ENCODE results near the gene STEAP1. TPM values are rescaled to one million over a fixed set of nuclear protein-coding genes. Genes with fewer than 3 reads are reported as not detected.
"Not testable (repeated sequence)": the region's sequence is repeated elsewhere in the genome, so short reads cannot be mapped to it uniquely, and the experiment has no call there.

The STEAP1 gene
- total and polyA plus RNA-seq, 4 donors: 7.8 to 41.1 (median 32.6) TPM

DNA sequence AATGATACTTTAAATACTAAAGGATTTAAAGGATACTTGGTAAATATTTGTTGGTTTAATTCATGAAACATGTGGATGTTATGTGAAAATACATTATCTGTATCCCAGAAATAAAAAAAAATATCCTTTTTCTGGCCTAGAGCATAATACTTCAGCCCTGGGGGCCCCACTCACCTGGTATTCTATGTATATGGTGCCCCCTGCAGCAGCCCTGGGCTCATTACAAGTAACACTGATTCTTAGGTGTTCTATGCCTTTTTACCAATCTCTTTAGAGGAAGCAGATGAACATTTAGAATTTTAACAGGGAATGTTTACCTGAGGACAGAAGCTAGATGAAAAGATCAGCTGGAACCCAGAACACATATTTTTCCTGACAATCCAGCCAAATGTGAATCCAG is 4.8 kb upstream of the STEAP1 start:
- ATAC-seq (ENCODE audit: low FRiP score); H3K9me3 ChIP-seq (ENCODE audit: control insufficient read depth, low read length); H3K36me3 ChIP-seq (ENCODE audit: control insufficient read depth in 1 of 2, insufficient read depth in 2 of 2, low read length in 1 of 2); intact Hi-C loops (cut with DNase I); H3K27ac ChIP-seq (ENCODE audit: low read depth in 1 of 2, low read length in 2 of 2); H3K4me3 ChIP-seq (ENCODE audit: low read length in 2 of 2); H3K27me3 ChIP-seq (ENCODE audit: control insufficient read depth in 1 of 2, insufficient read depth in 2 of 2, low read length in 1 of 2); H3K4me1 ChIP-seq (ENCODE audit: control insufficient read depth in 1 of 2, insufficient read depth in 2 of 2, low read length in 2 of 2); DNase-seq: not testable (repeated sequence)

DNA sequence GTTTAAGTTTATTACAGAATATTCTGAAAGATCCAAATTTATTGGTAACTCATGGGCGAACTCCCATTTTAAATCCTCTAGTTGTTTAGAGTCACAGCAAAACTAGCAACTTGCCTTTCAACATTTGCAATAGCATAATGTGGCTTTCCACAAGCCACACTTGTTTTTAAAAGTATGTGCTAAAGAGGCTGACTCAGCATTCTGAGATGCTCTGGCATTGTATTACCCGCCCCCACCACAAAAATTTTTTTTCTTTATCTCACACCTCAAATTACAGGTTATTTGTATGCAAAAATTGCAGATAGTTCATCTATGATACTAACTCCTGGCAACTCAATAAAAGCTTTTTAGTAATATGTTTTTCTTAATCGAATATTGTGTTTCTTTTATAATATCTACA is 2.4 kb upstream of the STEAP1 start:
- H3K27me3 ChIP-seq (ENCODE audit: control insufficient read depth in 1 of 2, insufficient read depth in 2 of 2, low read length in 1 of 2); H3K9me3 ChIP-seq (ENCODE audit: control insufficient read depth, low read length); ATAC-seq (ENCODE audit: low FRiP score); H3K4me3 ChIP-seq (ENCODE audit: low read length in 2 of 2); H3K27ac ChIP-seq (ENCODE audit: low read depth in 1 of 2, low read length in 2 of 2); H3K36me3 ChIP-seq (ENCODE audit: control insufficient read depth in 1 of 2, insufficient read depth in 2 of 2, low read length in 1 of 2); H3K4me1 ChIP-seq (ENCODE audit: control insufficient read depth in 1 of 2, insufficient read depth in 2 of 2, low read length in 2 of 2); DNase-seq: not testable (repeated sequence)
- 62 to 69% methylated on average over 3 of the region's 3 CpGs for WGBS, 2 donors
- intact Hi-C loops (cut with DNase I): loop anchor here (5.0 kb wide), 4 partner anchors 110 to 275 kb away; partner anchors contain the start of gene GTPBP10 (in 1 of the 2)

DNA sequence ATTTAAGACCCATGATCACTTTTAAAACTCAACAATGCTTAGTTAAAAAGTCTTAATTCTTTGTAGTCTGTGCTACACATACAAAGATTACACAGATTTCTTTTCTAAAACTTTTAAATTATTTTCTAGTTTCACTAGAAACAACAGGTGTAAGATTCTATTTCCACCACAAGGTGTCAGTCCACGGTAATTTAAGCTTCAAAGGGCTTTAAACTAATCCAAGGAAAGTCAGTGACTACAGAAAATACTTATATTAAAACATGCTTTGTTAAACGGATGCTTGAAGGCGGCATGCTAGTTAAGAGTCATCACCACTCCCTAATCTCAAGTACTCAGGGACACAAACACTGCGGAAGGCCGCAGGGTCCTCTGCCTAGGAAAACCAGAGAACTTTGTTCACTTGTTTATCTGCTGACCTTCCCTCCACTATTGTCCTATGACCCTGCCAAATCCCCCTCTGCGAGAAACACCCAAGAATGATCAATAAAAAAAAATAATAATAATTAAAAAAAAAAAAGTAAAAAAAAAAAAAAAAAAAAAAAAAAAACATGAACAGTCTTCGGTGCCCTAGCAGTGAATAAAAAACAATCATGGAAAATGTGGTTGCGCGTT is 1.5 kb upstream of the STEAP1 start:
- H3K9me3 ChIP-seq (ENCODE audit: control insufficient read depth, low read length); ATAC-seq (ENCODE audit: low FRiP score); H3K36me3 ChIP-seq (ENCODE audit: control insufficient read depth in 1 of 2, insufficient read depth in 2 of 2, low read length in 1 of 2); DNase-seq; H3K27me3 ChIP-seq (ENCODE audit: control insufficient read depth in 1 of 2, insufficient read depth in 2 of 2, low read length in 1 of 2); H3K27ac ChIP-seq (ENCODE audit: low read depth in 1 of 2, low read length in 2 of 2); H3K4me3 ChIP-seq (ENCODE audit: low read length in 2 of 2); H3K4me1 ChIP-seq (ENCODE audit: control insufficient read depth in 1 of 2, insufficient read depth in 2 of 2, low read length in 2 of 2): not testable (repeated sequence)
- 26 to 27% methylated on average over 8 to 9 of the region's 9 CpGs for WGBS, 2 donors
- intact Hi-C loops (cut with DNase I): loop anchor here (5.0 kb wide), 4 partner anchors 110 to 275 kb away; partner anchors contain the start of gene GTPBP10 (in 1 of the 2)

DNA sequence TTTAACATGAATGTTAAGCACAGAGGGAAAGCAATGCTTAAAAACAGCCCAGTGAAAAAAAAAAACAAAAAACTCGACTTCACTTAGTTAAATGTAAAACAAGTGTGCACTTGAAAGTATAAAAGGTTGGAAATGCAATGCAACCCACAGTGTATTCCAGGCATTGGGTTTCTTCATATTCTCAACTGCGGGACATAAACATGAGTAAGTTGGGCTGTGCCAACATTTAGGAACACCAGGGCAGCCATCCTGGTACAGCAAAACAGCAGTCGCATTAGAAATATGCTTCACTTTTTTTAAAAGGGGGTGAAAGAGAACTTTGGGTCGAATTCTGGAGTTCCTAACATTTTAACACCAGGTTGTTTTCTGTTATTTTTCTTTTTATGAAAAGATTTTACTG is 937 bp downstream of the STEAP1 start:
- DNase-seq (no peak), ATAC-seq (ENCODE audit: low FRiP score) (no peak)
- H3K4me3 ChIP-seq (ENCODE audit: low read length in 2 of 2): no peak overlapping the region
- no peaks in the 10 kb centered on the region for H3K36me3 ChIP-seq (ENCODE audit: control insufficient read depth in 1 of 2, insufficient read depth in 2 of 2, low read length in 1 of 2)
- no peaks in the 10 kb centered on the region for H3K27me3 ChIP-seq (ENCODE audit: control insufficient read depth in 1 of 2, insufficient read depth in 2 of 2, low read length in 1 of 2)
- no peaks in the 10 kb centered on the region for H3K4me1 ChIP-seq (ENCODE audit: control insufficient read depth in 1 of 2, insufficient read depth in 2 of 2, low read length in 2 of 2)
- WGBS, 2 donors: 70 to 72% methylated on average over 4 of the region's 4 CpGs
- no peaks in the 10 kb centered on the region for H3K9me3 ChIP-seq (ENCODE audit: control insufficient read depth, low read length)
- intact Hi-C loops (cut with DNase I): no loop called here
- H3K27ac ChIP-seq (ENCODE audit: low read depth in 1 of 2, low read length in 2 of 2): no peak overlapping the region

DNA sequence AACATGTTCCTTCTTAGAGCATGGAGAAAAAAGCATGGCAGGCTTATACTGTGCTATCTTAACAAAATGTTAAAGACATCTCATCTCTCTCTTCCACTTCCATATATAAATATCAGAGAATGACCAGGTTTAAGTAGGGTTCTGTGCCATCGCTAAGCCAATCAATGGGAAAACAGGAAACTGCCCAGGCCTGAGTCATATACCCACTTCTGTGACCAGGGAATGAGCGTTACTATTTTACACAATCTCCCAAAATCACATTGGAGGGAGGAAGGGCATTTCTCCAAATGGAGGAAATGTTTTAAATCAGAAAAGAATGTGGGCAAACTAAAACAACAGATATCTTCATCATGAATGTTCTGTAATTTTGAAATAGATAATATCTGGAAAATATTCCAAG is 3.1 kb downstream of the STEAP1 start:
- ATAC-seq (ENCODE audit: low FRiP score); H3K36me3 ChIP-seq (ENCODE audit: control insufficient read depth in 1 of 2, insufficient read depth in 2 of 2, low read length in 1 of 2); H3K27me3 ChIP-seq (ENCODE audit: control insufficient read depth in 1 of 2, insufficient read depth in 2 of 2, low read length in 1 of 2); DNase-seq; H3K9me3 ChIP-seq (ENCODE audit: control insufficient read depth, low read length); H3K4me1 ChIP-seq (ENCODE audit: control insufficient read depth in 1 of 2, insufficient read depth in 2 of 2, low read length in 2 of 2); intact Hi-C loops (cut with DNase I); H3K4me3 ChIP-seq (ENCODE audit: low read length in 2 of 2); H3K27ac ChIP-seq (ENCODE audit: low read depth in 1 of 2, low read length in 2 of 2): not testable (repeated sequence)
- 28 to 45% methylated on average over 2 of the region's 2 CpGs for WGBS, 2 donors

DNA sequence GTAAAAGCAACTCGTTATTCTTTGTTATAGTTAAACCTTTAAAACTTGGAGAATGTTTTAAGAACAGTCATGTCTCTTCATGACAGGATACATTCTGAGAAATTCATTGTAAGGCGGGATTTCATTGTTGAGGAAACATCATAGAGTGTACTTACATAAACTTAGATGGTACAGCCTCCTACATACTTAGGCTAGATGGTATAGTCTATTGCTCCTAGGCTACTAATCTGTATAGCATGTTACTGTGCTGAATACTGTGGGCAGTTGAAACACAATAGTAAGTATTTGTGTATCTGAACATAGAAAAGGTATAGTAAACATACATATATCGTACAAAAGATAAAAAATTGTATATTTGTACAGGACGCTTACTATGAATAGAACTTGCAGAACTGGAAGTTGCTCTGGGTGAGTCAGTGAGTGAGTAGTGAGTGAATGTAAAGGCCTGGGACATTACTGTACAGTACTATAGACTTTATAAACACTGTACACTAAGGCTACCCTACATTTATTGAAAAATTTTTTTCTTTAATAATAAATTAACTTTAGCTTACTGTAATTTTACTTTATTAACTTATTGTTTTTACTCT is 3.6 kb downstream of the STEAP1 start:
- H3K4me3 ChIP-seq (ENCODE audit: low read length in 2 of 2); DNase-seq; ATAC-seq (ENCODE audit: low FRiP score); H3K36me3 ChIP-seq (ENCODE audit: control insufficient read depth in 1 of 2, insufficient read depth in 2 of 2, low read length in 1 of 2); intact Hi-C loops (cut with DNase I); H3K4me1 ChIP-seq (ENCODE audit: control insufficient read depth in 1 of 2, insufficient read depth in 2 of 2, low read length in 2 of 2); H3K9me3 ChIP-seq (ENCODE audit: control insufficient read depth, low read length); H3K27ac ChIP-seq (ENCODE audit: low read depth in 1 of 2, low read length in 2 of 2); H3K27me3 ChIP-seq (ENCODE audit: control insufficient read depth in 1 of 2, insufficient read depth in 2 of 2, low read length in 1 of 2): not testable (repeated sequence)
- WGBS, 2 donors: 59 to 64% methylated on average over 3 of the region's 4 CpGs

DNA sequence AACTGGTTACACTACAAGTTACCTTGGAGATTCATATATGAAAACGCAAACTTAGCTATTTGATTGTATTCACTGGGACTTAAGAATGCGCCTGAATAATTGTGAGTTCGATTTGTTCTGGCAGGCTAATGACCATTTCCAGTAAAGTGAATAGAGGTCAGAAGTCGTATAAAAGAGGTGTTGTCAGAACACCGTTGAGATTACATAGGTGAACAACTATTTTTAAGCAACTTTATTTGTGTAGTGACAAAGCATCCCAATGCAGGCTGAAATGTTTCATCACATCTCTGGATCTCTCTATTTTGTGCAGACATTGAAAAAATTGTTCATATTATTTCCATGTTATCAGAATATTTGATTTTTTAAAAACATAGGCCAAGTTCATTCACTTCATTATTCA is 9.3 kb downstream of the STEAP1 start:
- H3K4me1 ChIP-seq (ENCODE audit: control insufficient read depth in 1 of 2, insufficient read depth in 2 of 2, low read length in 2 of 2): no peaks in the 10 kb centered on the region
- H3K4me3 ChIP-seq (ENCODE audit: low read length in 2 of 2): no peak overlapping the region
- intact Hi-C loops (cut with DNase I): no loop called here
- no peak for DNase-seq
- no peaks in the 10 kb centered on the region for H3K27me3 ChIP-seq (ENCODE audit: control insufficient read depth in 1 of 2, insufficient read depth in 2 of 2, low read length in 1 of 2)
- WGBS, 2 donors: 89 to 92% methylated on average over 5 of the region's 5 CpGs
- H3K27ac ChIP-seq (ENCODE audit: low read depth in 1 of 2, low read length in 2 of 2): no peak overlapping the region
- no peaks in the 10 kb centered on the region for H3K9me3 ChIP-seq (ENCODE audit: control insufficient read depth, low read length)
- H3K36me3 ChIP-seq (ENCODE audit: control insufficient read depth in 1 of 2, insufficient read depth in 2 of 2, low read length in 1 of 2): no peaks in the 10 kb centered on the region
- ATAC-seq (ENCODE audit: low FRiP score): no peak

DNA sequence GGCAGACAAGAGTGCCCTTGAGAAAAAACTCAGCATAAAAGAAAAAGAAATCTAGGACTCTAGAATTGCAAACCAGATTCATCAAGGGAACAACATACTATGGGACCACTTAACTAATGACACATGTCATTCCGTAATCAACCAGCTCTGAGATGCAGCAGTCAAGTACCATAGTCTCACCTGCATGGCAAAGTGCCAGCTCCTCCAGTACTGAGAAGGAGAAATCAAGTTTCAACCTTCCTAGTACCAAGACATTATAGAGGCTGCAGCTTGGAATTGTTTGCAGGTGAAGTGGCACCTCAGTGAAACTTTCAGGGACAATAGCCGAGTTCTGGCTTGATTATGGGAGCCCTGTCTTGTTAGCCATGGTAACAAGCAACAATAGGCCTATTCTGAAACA is 11.5 kb downstream of the STEAP1 start:
- peak in 1 of 2 donors; percentile 31 for DNase-seq

DNA sequence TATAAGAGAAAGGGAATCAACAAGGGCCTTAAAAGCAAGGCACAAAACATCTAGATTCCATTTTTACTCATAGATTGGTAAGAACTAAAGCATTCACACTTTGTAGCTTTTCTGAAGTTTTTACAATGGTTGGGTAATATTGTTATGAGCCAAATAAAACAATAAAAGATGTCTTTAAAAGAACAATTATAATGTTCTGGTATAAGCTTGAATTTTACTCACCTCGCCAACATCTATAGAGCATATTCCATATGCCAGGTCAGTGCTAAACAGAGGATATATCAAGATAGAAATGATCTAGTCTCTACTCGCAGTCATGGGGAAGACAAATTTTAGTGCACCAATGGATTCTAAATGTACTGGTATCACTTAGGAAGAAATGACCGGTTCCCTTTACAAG is 11.9 kb downstream of the STEAP1 start:
- intact Hi-C loops (cut with DNase I): no loop called here
- no peaks in the 10 kb centered on the region for H3K27me3 ChIP-seq (ENCODE audit: control insufficient read depth in 1 of 2, insufficient read depth in 2 of 2, low read length in 1 of 2)
- no peaks in the 10 kb centered on the region for H3K4me1 ChIP-seq (ENCODE audit: control insufficient read depth in 1 of 2, insufficient read depth in 2 of 2, low read length in 2 of 2)
- H3K27ac ChIP-seq (ENCODE audit: low read depth in 1 of 2, low read length in 2 of 2): no peak overlapping the region
- no peaks in the 10 kb centered on the region for H3K36me3 ChIP-seq (ENCODE audit: control insufficient read depth in 1 of 2, insufficient read depth in 2 of 2, low read length in 1 of 2)
- ATAC-seq (ENCODE audit: low FRiP score): no peak
- WGBS, 2 donors: 65 to 85% methylated on average over 3 of the region's 3 CpGs
- DNase-seq: no peak
- H3K4me3 ChIP-seq (ENCODE audit: low read length in 2 of 2): no peak overlapping the region
- H3K9me3 ChIP-seq (ENCODE audit: control insufficient read depth, low read length): no peaks in the 10 kb centered on the region

More for the DNA sequence above, 11.5 kb downstream of the STEAP1 start:
- Histone ChIP-seq H3K4me3 (ENCODE audit: low read length in 2 of 2) (no peak overlapping the region), H3K9me3 (ENCODE audit: control insufficient read depth, low read length) (no peaks in the 10 kb centered on the region), H3K27me3 (ENCODE audit: control insufficient read depth in 1 of 2, insufficient read depth in 2 of 2, low read length in 1 of 2) (no peaks in the 10 kb centered on the region), H3K27ac (ENCODE audit: low read depth in 1 of 2, low read length in 2 of 2) (no peak overlapping the region), H3K4me1 (ENCODE audit: control insufficient read depth in 1 of 2, insufficient read depth in 2 of 2, low read length in 2 of 2) (no peaks in the 10 kb centered on the region), H3K36me3 (ENCODE audit: control insufficient read depth in 1 of 2, insufficient read depth in 2 of 2, low read length in 1 of 2) (no peaks in the 10 kb centered on the region)
- intact Hi-C loops (cut with DNase I): no loop called here
- WGBS, 2 donors: 85 to 93% methylated on average over 2 of the region's 2 CpGs
- ATAC-seq (ENCODE audit: low FRiP score): no peak

Data from aorta (tissue), 5 donors.